NCI-H69 (cell line): Measurements from ENCODE around the gene MSI2.

Source experiments
- DNase-seq: peaks from one replicate; lab custom pipeline; 2025; lab: John Stamatoyannopoulos, UW

Gene MSI2

DNA sequence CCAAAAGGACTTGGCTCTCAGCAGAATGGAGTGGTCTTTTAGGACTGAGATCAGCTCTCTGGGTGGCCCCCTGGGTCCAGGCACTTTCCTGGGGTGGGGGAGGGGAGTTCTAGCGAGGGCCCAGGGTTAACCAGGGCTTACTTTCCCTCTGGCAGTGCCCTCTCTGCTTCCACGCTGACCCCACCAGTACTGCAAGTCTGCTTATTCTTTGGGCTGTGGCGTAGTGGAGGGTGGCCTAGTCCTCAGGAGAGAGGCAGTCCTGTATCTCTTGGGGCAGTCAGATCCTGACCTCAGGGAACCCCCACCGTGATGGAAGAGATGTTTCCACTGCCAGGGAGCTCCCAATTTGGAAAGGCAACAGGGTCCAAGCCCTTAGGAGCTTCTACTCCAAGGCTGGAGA, 409.4 kb downstream of the MSI2 start:
- no peak for DNase-seq

DNA sequence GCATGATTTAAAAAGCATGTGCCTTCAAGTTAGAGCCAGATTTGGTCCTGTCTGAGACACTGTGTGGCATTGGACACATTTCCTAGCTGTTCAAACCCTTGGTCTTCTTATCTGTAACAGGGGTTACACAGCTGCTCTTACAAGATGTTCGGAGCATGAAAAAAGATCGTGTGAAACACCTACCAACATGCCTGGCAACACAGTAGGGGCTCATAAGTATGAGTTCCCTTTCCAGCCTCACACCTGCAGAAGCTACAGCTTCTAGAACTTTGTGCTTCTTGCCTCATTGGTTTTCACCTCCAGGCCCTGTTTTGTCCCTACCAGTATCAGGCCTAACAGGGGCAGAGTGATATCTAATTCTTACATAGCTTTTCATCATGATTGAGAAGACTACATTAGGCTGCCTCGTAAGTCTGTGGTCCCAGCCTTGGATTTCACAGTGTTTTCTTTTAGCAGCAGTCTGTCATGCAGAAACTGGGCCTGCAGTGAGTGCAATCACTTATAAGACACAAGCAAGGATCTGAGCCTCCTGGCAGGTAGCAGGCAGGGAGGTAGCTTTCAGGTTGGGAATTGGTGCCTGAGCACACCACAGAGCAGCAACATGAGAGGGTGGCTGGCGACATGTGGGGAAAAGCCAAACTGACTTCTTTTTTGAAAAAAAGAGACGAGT, 410.0 kb downstream of the MSI2 start:
- no peak for DNase-seq

DNA sequence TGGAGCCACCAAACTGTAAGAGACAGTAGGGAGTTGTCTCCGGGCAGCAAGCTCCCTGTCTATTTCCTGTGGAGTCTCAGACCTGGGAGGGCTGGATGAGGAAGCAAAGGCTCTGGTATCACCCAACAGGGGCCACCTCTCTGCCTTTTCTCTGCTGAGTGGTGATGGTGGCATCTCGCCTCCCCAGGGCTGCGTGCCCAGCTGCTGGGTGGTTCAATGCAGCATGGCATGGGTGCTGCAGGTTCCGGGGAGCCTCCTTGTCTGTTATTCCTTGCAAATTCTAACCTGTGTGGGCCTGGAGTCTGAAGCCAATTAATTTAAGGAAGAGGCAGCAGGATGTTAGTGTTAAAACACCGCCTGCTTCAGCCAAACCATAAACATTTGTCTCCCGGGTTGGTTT, 410.6 kb downstream of the MSI2 start:
- DNase-seq: no peak

DNA sequence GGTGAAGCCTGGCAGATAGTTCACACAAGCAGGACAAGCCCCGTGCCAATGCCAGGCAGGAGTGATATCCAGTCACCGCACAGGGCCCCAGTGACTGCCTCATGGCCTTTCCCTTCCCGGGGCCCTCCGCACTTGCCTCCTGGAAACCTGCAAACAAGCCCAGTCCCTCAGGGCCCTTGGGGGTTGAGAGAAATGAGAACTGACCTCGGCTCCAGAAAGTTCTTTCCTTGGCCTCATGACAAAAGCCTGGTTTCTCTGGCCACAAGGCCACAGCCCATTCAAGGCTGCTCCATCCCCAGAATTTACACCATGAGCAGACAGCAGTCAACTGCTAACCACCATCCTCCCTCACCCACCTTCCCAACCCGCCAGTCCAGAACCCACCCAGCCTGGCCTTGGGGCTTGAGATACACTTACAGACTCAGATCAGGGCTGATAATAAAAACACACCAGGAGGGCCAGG, 411.2 kb downstream of the MSI2 start:
- no peak for DNase-seq

DNA sequence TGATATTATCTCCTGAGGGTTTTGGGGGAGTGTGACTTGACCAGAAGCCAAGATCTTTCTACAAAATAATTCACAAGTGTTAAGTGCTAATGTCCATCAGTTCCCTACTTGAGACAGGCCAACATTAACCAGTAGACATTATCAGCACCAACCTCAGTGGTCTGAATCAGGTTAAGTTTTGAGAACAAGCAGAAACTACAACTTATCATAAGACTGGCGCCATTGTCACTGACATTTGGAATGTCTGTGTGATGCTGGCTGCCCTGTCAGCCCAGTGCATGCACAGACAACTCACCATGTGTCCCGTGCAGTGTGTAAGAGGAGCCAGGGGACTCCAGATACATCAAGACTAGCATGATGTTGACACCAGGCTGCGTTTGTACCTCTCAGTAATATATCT, 412.0 kb downstream of the MSI2 start:
- no peak for DNase-seq

DNA sequence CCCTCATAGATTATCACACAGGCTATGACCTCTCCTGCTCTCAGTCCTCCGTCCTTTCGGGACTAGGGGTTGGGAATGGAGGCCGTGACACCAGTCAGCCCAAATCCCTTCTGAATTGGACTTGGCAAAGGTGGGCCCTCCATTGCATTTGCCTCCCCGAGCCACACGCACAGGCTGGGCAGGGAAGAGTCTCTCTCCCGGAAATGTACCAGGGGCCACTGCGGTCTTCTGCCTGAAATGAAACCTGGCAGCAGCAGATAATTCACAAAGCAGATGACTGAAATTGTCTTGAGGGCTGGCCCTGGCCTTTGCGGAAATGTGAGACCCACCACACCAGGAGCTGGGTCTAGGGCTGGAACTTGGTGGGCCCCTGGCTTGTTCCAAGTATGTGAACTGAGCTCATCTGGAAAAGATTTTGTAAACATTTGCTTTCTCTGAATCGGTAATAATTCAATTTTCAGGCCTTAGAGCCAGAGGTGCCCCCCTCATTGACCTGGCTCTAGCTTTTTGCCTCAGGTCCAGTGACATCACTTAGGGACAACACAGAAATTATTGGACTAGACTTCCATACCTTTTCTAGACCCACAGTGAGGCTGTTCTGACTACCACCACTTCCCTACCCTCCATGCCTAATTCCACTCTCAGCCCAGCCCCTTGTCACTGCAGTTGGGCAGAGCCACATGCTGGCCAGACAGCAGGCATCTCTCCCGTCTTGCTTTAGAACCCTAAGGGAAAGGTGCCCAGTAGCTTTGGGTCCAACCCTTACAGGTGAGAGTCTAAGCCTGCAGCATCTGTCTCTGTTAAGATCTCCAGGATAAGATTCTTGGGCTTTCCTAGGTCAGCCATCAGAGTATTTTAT, 413.6 kb downstream of the MSI2 start:
- no peak for DNase-seq

DNA sequence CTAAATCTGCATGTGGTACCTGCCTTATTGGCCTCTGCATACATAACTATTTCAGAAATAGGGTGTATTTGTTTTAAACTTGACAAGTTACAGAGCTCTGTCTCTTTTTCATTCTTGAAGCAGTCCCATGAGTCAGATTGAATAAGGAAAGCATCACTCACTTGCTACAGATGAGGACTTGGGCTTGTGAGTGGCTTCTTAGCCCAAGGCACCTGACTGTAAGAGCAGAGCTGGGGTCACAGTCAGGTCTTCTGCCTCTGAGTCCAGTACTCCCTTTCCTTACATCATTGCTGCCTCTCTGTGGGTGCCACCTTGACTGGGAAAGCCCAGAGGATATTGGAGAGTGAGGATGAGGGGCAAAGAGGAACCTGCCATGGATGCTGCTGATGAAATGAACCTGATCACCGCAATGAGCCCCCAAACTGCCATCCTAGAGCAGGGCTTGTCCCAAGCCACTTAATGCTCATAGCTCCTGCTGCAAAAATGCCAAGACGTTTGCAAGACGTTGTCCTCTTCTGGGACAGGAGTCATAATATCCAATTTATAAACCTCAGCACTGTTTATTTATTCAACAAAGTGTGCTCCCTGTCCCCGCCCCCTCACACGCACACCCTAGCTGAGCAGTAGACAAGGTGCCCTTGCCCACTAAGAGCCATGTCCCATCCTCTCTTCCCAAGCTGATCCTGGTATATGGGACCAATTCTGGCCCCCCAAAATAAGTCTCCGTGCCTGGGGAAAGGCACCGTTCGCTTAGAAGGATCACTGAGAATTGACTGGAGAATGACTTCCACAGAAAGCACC, 414.6 kb downstream of the MSI2 start:
- no peak for DNase-seq

DNA sequence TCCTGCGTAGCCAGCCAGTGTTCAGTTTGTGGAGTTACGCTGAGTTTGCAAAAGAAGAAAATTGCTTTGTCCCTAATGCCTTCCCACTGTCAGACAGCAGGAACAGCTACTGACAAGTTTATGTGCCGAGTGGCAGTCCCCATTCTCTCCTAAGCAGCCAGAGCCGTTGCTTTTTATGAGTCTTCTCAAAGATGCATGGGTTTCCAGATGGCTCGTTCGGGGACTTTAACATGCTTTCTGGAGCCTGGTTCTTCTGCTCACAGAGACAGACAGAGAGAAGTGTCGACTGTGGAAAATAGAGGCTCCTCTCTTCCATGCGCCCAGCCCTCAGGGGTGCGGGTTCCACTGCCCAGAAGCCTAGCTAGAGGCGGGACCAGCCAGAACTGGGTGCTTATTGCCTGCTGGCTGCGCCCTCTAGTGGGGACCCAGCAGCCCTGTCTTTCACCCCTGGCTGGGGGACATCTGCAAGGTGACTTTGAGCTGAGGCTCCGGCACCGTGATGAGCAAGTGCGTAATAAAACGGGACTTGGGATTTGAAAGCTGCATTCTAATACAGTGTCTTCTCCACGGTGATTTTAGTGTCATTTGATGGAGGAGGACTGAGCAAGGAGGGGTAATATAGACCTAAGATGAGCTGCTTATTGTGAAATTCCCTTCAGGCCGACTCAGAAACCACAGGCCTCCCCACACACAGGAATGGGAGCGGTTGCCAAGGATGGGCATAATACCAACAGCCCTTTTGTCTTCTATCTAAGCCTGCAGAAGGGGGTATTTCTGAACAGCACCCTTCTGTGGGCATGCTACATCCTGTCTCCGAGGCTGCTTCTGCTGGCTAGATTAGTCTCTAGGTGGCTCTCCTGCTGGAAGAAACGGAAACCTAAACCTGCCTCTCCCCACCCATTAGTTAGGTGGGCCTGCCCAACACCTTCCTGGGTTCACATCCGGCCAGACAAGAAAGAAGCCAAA, 415.6 kb downstream of the MSI2 start:
- peak; percentile 86 for DNase-seq

DNA sequence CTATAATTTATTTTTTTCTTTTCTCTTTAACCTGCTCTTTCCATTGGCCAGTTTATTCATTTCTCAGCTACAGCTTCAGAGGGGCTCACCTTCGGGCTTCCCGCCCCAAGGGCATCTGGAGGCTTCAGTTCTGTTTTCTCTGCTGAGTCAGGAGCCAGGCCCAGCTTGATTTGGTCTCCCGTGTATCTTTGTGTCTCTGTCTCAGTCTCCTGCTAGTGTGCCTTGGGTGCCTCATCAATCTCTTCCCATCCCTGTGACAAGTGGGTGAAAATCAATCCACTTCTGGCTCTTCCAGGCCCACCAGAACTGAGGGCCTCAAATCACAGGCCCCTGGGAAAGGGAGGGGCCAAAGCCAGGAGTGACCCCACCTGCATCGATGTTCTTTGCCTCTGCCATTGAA, 416.6 kb downstream of the MSI2 start:
- DNase-seq: no peak

DNA sequence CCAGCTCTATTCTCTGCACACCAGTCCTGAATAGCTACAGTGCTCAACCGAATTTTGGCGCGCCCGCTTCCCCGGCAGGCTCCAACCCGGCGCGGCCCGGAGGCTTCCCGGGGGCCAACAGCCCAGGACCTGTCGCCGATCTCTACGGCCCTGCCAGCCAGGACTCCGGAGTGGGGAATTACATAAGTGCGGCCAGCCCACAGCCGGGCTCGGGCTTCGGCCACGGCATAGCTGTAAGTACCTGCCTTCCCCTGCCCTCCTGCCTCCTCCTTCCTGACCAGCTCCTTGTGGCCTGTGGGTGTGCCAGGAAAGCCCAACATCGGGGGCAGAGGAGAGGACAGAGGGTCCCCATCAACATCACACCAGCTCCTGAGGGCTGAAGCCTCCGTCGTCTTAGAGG, 418.6 kb downstream of the MSI2 start:
- DNase-seq: no peak

DNA sequence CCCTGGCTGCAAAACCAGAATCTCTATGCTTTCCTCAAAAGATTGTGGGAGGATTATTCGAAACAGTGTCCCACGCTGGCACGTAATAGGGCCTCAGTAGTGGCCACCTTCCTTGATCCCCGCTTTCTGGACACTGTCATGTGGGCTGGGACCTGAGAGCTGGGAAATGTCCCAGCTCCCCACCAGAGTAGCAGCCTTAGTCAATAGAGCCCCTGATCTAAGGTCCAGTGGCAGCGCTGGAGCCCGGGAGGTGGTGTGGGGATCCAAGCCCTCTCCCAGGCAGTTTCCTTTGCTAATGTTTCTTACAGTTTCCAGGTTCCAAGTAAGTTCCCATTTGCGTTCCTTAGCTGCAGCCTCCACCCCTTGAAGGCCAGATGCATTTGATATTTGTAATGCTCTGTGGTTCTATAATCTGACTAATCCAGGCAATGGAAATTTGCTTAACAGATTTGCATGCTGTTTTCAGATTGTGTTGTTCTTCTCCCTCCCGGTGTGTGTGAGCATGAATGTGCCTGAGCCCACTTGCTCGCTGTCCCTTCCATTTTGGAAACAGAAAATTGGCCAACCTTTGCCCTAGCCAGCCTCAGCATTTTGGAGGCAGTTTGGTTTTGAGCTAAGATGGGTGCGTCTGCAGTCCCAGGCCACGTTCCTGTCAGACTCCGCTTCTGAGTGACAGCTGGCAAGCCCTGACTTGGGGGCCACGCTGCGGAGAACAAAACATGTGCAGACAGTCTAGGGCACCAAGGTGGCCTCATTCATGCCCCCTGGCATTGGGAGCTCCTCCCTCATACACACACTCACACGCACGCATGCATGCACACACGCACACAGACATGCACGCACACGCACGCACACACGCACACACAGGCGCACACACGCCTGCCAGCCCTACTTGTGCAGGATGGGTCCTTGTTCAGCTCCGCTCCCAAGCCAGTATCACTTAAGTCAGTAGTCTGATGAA, 419.4 kb downstream of the MSI2 start:
- no peak for DNase-seq

DNA sequence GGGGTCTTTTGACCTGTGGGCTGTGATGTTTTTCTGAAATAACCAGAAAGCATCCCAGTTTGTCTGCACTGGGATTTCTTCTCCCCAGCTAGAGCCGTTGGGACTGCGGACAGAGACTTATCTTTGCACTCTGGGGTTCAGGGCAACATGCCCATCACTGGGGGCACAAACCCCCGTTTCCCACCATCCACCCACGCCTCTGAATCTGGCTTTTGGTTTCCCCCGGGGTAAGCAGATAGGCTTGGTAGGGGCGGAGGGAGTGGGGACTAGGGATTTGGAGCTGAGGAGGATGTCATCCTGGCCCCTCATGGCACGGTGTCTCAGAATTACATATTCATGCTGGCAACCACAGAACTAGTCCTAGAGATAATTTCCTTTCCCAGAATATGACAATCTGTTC, 420.2 kb downstream of the MSI2 start:
- DNase-seq: no peak

DNA sequence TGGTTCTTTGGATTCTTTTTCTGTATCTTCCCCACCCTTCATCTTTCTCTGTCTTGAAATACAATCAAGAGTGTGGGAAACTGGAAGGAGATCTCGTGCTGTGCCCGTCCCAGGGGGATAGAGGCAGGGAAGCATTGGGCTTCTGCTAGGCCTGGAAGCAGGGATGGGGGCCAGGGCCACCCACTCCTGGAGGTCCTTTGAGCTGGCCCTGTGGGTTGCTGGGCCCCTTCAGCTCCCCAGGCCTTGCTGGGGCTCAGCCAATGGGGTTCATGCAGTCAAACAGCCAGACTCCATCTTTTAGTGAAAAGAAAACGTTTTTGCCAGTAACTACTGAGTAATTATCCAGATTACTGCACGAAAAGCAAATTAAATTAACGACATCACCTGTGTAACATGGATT, 421.0 kb downstream of the MSI2 start:
- peak; percentile 87 for DNase-seq

DNA sequence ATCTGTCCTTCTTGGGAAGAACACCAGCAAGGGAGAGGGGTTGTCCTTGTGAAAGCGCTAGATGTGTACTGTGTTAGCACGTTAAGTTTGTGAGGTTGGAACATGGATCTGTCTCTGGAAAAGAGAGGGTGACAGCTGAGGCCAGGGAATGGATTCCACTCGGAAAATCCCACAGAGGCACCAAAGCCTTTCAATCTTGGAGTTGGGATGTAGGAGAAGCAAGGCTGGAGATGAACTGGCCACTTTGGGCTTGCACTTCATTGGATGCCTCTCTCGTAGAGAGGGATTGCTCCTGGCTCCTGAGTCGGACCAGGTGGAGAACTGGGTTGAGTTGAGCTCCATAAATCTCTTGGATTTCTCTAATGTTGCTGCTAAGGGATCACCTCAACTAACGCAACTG, 421.5 kb downstream of the MSI2 start:
- no peak for DNase-seq

DNA sequence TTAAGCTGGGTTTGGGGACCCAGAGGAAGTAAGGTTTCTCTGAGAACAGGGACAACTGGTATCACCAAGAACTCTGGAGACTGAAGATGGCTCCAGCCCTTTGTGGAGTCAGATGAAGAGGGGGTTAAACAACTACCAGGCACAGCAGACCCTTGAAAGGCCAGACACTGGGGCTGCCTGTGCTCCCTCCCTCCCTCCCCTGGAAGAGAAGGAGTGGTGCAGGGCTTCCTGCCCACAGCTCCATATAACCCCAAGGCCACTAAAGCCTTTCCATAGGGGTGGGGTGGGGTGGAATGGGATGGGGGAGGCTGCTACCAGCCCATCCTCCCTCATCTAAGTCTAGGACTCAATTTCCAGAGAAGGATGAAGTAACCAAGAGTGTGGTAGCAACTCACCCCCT, 422.1 kb downstream of the MSI2 start:
- DNase-seq: peak; percentile 50

DNA sequence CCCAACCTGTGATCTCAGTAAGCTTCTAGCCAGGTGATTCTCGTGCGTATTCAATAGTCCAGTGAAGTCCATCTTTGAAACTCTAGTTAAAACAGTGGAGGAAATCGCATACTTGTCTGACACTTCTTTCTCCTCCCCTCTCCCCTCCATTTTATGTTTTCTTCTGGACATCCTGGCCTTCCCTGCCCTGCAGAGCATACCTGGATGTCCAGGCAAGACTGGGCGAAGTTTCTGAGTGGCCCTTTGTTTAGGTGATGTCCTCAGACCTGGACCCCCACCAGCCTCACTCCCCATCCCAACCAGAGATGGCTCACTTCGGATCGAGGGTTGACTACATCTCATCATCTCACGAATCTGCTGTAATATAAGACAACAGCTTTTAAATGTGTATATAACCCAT, 423.0 kb downstream of the MSI2 start:
- DNase-seq: no peak

DNA sequence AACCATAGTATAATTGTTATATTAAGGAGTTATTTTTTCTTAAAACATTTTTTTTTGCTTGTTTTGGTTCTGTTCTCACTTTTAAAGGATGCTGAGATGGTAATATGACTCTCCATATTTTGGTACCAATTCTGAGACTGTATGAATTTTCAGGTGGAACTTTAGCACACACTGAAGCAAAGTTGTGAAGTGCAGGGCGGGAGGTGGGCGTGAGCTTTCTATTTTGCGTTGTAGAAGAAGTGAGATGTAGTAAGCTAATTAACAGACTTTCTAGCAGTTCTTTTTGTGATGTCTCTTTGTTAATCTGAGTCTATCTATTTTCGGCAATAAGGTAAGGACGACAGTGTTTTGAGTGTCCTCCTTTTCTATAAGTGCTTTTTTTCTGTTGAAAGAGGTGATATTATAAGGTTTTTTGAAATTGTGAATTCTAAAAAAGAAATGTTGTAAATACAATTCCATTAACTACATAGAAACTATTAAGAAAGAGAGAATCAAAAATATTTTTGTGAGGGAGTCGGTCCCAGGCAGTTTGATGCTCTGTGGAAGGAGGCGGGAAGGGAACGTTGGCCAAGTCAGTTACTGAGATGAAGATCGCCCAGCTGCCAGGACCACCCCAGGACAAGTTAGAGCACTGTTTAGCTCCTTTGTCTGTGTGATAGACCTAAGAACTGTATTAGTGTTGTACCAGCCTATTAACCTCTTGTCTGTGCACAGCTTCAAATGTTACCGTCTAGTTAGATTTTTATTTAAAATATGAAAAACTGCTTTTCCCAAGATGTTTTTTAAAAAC, 423.8 kb downstream of the MSI2 start:
- DNase-seq: no peak

DNA sequence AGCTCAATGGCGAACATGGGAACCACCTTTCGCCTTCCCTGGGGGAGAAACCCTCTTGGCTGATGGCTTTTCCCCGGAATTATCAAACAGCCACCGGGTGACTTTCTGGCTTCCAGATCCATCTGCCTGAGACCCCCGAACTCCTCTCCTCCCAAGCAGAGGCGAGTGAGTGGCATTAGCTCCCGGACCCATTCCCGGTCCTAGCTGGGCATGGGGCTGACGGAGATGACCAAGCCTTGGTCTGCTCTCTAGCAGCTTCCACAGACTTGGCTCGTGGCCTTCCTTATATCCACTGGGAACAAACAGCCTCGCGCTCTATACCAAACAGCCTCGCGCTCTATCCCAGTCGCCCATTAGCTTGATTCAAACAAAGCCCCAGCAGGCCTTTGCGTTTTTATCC, 426.4 kb downstream of the MSI2 start:
- DNase-seq: no peak

DNA sequence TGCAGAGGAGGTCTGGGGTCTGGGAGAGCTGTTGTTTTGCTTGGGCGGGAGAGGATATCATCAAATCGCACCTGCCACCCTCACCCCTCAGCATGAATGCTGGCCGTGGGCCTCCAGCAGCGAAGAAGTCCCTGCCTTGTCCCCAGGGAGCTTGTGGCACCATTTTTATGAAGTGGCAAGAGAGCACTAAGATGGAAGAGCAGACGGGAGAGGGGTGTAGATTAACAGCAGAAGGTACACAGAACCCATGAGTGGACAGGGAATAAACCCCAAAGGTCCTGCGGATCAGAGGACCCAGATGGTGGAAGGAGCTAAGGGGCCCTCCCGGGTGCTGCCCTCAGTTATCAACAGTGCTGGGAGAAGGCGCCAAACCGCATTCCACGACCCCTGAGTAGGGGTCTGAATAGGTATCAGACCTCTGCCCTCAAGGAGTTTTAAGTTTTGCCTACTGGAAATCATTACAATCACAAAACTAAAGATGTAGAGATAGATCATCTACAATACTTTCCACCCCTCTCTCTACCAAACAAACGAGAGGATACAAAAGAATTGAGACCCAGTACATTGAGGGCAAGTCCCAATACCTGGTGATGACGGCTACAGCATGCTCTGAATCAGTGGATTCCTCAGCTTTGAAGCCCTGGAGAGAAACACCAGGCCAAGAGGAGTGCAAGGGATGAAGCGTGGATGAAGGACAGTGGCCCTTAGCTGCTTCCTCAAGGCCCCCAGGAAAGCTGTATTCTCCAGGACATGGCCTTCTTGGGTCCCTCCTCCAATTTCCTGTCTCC, 428.6 kb downstream of the MSI2 start:
- DNase-seq: no peak
